ENCODE results near the gene POLR2F.

POLR2F gene

DNA sequence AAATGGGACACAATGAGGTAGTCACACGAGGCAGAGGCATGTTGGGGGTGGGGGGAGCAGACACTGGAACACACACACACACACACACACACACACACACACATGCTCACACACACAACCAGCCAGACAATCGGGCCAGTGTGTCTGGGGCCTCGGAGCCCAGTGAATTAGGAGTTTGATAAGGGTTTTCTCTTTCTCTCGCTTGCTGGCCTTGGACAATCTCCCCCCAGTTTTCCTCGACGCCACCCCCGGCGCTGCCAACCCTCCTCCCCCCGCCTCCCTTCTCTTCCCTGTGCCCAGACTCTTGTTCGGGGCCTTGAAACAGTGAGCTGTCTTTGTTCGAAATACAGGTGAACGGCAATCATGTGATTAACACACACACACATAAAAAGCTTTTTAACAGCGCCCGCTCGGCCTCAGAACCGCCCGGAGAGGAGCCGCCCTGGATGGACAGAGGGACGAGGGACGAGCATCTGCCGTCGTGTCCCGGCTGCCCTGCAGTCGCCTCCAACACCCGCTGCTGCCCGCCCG is 32.3 kb downstream of the POLR2F start:
- H3K4me2 ChIP-seq (ENCODE audit: low read length), result no peak overlapping the region
- H3K9ac ChIP-seq (ENCODE audit: low read length), result no peak overlapping the region
- TF ChIP-seq, protein P1, sequence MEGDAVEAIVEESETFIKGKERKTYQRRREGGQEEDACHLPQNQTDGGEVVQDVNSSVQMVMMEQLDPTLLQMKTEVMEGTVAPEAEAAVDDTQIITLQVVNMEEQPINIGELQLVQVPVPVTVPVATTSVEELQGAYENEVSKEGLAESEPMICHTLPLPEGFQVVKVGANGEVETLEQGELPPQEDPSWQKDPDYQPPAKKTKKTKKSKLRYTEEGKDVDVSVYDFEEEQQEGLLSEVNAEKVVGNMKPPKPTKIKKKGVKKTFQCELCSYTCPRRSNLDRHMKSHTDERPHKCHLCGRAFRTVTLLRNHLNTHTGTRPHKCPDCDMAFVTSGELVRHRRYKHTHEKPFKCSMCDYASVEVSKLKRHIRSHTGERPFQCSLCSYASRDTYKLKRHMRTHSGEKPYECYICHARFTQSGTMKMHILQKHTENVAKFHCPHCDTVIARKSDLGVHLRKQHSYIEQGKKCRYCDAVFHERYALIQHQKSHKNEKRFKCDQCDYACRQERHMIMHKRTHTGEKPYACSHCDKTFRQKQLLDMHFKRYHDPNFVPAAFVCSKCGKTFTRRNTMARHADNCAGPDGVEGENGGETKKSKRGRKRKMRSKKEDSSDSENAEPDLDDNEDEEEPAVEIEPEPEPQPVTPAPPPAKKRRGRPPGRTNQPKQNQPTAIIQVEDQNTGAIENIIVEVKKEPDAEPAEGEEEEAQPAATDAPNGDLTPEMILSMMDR (IDR thresholded peaks at IDR 0.05; ENCODE audit: low read depth, low read length), result no peak
- no peak for TF ChIP-seq EZH2phosphoT487 (IDR thresholded peaks at IDR 0.05; ENCODE audit: low read depth)
- H3K36me3 ChIP-seq (replicated peaks; ENCODE audit: low read depth, low read length), result no peaks in the 10 kb centered on the region
- H3K9me3 ChIP-seq (ENCODE audit: insufficient read depth, low read length), result no peaks in the 10 kb centered on the region
- H4K20me1 ChIP-seq (ENCODE audit: insufficient read depth, low read length), result no peaks in the 10 kb centered on the region
- no peaks in the 10 kb centered on the region for H3K27me3 ChIP-seq (ENCODE audit: low read depth, low read length)
- no peak overlapping the region for H3K4me3 ChIP-seq (ENCODE audit: low read length)
- H3K27ac ChIP-seq (ENCODE audit: low read length), result no peak overlapping the region
- H3K79me2 ChIP-seq (ENCODE audit: low read length), result no peaks in the 10 kb centered on the region
- H2AFZ ChIP-seq (ENCODE audit: low read depth, low read length), result no peak overlapping the region
- H3K4me1 ChIP-seq (ENCODE audit: low read length), result no peaks in the 10 kb centered on the region

DNA sequence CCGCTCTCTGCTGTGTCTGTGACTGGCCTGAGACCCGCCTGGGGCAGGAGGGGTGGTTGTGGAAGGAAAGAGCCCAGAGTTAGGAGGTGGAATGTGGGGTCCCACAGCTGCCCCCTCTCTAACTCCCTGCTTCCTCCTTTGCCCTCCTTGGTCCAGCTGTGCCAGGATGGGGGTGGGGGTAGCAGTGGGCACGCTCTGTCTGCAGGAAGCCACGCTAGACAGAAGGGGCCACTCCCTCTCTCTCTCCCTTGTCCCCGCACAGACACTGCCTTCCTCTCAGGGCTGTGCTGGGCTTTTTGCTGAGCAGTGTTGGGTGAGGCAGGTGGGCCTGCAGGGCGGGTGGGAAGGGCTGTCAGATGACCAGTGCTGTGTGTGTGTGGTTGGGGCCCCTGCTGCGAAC is 32.9 kb downstream of the POLR2F start:
- Histone ChIP-seq H2AFZ (ENCODE audit: low read depth, low read length) (no peak overlapping the region), H3K27ac (ENCODE audit: low read length) (no peak overlapping the region), H3K9ac (ENCODE audit: low read length) (no peak overlapping the region)

DNA sequence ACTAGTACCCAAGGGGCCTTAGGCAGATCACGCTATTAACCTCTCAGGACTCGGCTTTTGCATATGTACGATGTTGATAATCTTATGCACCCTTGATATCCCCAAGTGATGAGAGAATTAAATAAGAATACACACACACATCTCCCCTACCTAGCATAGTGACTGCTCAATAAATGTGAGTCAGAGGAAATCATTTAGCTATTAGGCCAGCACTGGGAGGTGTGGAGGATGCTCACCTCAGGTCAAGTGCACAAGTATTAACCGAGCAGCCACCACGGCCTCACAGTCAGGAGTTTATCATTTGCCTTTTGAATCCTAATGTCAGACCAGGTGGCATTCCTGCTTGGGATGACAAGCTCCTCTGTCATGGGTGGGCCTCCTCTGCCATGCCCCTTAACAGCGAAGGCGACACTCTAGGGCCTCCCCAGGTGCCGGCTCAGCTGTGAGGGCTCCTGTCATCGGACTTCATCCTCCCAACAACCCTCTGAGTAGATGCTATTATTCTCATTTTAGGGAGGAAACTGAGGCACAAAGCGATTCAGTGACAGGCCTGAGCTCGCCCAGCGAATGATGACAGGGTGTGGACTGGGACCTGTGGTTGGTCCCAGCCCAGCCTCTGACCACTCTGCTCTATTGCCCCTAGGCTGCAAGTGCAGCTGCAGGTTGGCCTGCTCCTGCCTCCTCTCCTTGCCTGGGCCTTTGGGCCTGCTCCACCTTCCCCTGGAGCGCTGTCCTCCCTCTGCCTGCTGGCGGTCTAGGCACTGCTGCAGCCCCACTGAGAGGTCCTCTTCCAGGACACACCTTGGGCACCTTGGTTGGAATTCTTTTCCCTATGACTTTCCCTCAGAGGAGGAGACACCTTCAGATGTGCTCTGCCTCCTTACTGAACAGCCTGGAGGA is 35.9 kb downstream of the POLR2F start:
- Histone ChIP-seq H3K9me3 (ENCODE audit: insufficient read depth, low read length) (no peaks in the 10 kb centered on the region), H4K20me1 (ENCODE audit: insufficient read depth, low read length) (no peaks in the 10 kb centered on the region), H3K36me3 (replicated peaks; ENCODE audit: low read depth, low read length) (no peaks in the 10 kb centered on the region), H3K4me2 (ENCODE audit: low read length) (no peak overlapping the region), H3K79me2 (ENCODE audit: low read length) (no peaks in the 10 kb centered on the region), H3K27ac (ENCODE audit: low read length) (no peak overlapping the region), H3K9ac (ENCODE audit: low read length) (no peak overlapping the region), H3K4me1 (ENCODE audit: low read length) (no peaks in the 10 kb centered on the region), H3K27me3 (ENCODE audit: low read depth, low read length) (no peaks in the 10 kb centered on the region), H2AFZ (ENCODE audit: low read depth, low read length) (no peak overlapping the region), H3K4me3 (ENCODE audit: low read length) (no peak overlapping the region)
- TF ChIP-seq, protein P1 (IDR thresholded peaks at IDR 0.05; ENCODE audit: low read depth, low read length), result no peak
- TF ChIP-seq EZH2phosphoT487 (IDR thresholded peaks at IDR 0.05; ENCODE audit: low read depth), result no peak

More for the DNA sequence above, 32.9 kb downstream of the POLR2F start:
- TF ChIP-seq, protein P1 (IDR thresholded peaks at IDR 0.05; ENCODE audit: low read depth, low read length), result no peak
- TF ChIP-seq EZH2phosphoT487 (IDR thresholded peaks at IDR 0.05; ENCODE audit: low read depth), result no peak
- no peaks in the 10 kb centered on the region for H3K36me3 ChIP-seq (replicated peaks; ENCODE audit: low read depth, low read length)
- H3K4me1 ChIP-seq (ENCODE audit: low read length), result no peaks in the 10 kb centered on the region
- H3K9me3 ChIP-seq (ENCODE audit: insufficient read depth, low read length), result no peaks in the 10 kb centered on the region
- no peaks in the 10 kb centered on the region for H3K79me2 ChIP-seq (ENCODE audit: low read length)
- no peak overlapping the region for H3K4me2 ChIP-seq (ENCODE audit: low read length)
- no peaks in the 10 kb centered on the region for H3K27me3 ChIP-seq (ENCODE audit: low read depth, low read length)
- no peak overlapping the region for H3K4me3 ChIP-seq (ENCODE audit: low read length)
- H4K20me1 ChIP-seq (ENCODE audit: insufficient read depth, low read length), result no peaks in the 10 kb centered on the region

DNA sequence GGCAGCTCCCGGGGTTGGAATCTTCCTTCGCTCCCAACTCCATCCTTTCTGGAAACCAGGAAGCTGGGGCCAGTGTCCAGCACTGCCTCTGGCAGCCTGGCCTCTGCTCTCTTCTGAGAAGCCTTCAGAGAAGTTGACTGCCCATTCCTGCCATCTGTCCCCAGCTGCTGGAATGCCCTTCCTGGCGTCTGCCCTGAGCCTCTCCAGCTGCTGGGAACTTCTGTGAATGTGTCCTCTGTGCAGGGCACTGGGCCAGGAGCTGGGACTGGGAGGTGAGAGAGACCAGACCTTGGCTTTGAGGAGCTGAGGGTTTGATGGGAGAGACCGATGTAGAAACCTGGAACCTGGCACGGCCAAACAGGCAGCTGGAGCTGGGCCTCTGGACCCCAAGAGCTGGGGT is 36.8 kb downstream of the POLR2F start:
- Histone ChIP-seq H4K20me1 (ENCODE audit: insufficient read depth, low read length) (no peaks in the 10 kb centered on the region), H3K9me3 (ENCODE audit: insufficient read depth, low read length) (no peaks in the 10 kb centered on the region), H3K4me1 (ENCODE audit: low read length) (no peaks in the 10 kb centered on the region), H2AFZ (ENCODE audit: low read depth, low read length) (no peak overlapping the region), H3K27ac (ENCODE audit: low read length) (no peak overlapping the region), H3K4me3 (ENCODE audit: low read length) (no peak overlapping the region), H3K9ac (ENCODE audit: low read length) (no peak overlapping the region), H3K36me3 (replicated peaks; ENCODE audit: low read depth, low read length) (no peaks in the 10 kb centered on the region), H3K4me2 (ENCODE audit: low read length) (no peak overlapping the region), H3K79me2 (ENCODE audit: low read length) (no peaks in the 10 kb centered on the region), H3K27me3 (ENCODE audit: low read depth, low read length) (no peaks in the 10 kb centered on the region)
- no peak for TF ChIP-seq EZH2phosphoT487 (IDR thresholded peaks at IDR 0.05; ENCODE audit: low read depth)
- TF ChIP-seq, protein P1 (IDR thresholded peaks at IDR 0.05; ENCODE audit: low read depth, low read length), result no peak
